HuH-7 (cell line): ENCODE results near the gene ARHGEF7.
"Not testable (repeated sequence)": the region's sequence is repeated elsewhere in the genome, so short reads cannot be mapped to it uniquely, and the experiment has no call there.

Experiments used
- DNase-seq: peaks from one replicate; pipeline ENCODE4 v3.0.0; 2011; ENCODE audit warnings: low spot score

ARHGEF7 gene

GRCh38 chr13:111115061-111115964 is at the start of gene ARHGEF7:
ARHGEF7 (plus strand) TSS chr13:111115310; CDS start chr13:111115527, 217 bp downstream.
- DNase-seq = no peak

GRCh38 chr13:111065698-111066097 is 49.4 kb upstream of the ARHGEF7 start:
- no peak for DNase-seq

- no peak for DNase-seq
These were observed 48.6 kb upstream of the ARHGEF7 start for GRCh38 chr13:111066544-111066943.

- no peak for DNase-seq
These were observed 47.1 kb upstream of the ARHGEF7 start for GRCh38 chr13:111068009-111068350.

GRCh38 chr13:111071120-111071519 is 44.0 kb upstream of the ARHGEF7 start:
- DNase-seq = not testable (repeated sequence)

GRCh38 chr13:111071526-111071925 is 43.6 kb upstream of the ARHGEF7 start:
- not testable (repeated sequence) for DNase-seq

GRCh38 chr13:111074826-111075225 is 40.3 kb upstream of the ARHGEF7 start:
- no peak for DNase-seq

GRCh38 chr13:111076155-111077013 is 38.7 kb upstream of the ARHGEF7 start:
- no peak for DNase-seq

- no peak for DNase-seq
These were observed 35.7 kb upstream of the ARHGEF7 start for GRCh38 chr13:111079375-111079774.

GRCh38 chr13:111080642-111081041 is 34.5 kb upstream of the ARHGEF7 start:
- DNase-seq = no peak

- no peak for DNase-seq
These were observed 32.9 kb upstream of the ARHGEF7 start for GRCh38 chr13:111082240-111082639.

GRCh38 chr13:111082769-111083168 is 32.3 kb upstream of the ARHGEF7 start:
- DNase-seq = not testable (repeated sequence)

- not testable (repeated sequence) for DNase-seq
These were observed 31.4 kb upstream of the ARHGEF7 start for GRCh38 chr13:111083693-111084092.

- DNase-seq = no peak
These were observed 24.9 kb upstream of the ARHGEF7 start for GRCh38 chr13:111090169-111090568.

- no peak for DNase-seq
These were observed 22.4 kb upstream of the ARHGEF7 start for GRCh38 chr13:111092685-111093084.

- DNase-seq = no peak
These were observed 22.0 kb upstream of the ARHGEF7 start for GRCh38 chr13:111093136-111093535.

GRCh38 chr13:111093634-111094033 is 21.5 kb upstream of the ARHGEF7 start:
- DNase-seq = no peak

- DNase-seq = no peak
These were observed 19.9 kb upstream of the ARHGEF7 start for GRCh38 chr13:111095031-111095840.

GRCh38 chr13:111095911-111096501 is 19.1 kb upstream of the ARHGEF7 start:
- DNase-seq = no peak

GRCh38 chr13:111099290-111099689 is 15.8 kb upstream of the ARHGEF7 start:
- DNase-seq = no peak

GRCh38 chr13:111110054-111110453 is 5.1 kb upstream of the ARHGEF7 start:
- no peak for DNase-seq
